Measurements from ENCODE around the gene KLHL3.

GRCh38 chr5:137688210-137688840 is 47.6 kb downstream of the KLHL3 start:
- TF ChIP-seq, protein P1, sequence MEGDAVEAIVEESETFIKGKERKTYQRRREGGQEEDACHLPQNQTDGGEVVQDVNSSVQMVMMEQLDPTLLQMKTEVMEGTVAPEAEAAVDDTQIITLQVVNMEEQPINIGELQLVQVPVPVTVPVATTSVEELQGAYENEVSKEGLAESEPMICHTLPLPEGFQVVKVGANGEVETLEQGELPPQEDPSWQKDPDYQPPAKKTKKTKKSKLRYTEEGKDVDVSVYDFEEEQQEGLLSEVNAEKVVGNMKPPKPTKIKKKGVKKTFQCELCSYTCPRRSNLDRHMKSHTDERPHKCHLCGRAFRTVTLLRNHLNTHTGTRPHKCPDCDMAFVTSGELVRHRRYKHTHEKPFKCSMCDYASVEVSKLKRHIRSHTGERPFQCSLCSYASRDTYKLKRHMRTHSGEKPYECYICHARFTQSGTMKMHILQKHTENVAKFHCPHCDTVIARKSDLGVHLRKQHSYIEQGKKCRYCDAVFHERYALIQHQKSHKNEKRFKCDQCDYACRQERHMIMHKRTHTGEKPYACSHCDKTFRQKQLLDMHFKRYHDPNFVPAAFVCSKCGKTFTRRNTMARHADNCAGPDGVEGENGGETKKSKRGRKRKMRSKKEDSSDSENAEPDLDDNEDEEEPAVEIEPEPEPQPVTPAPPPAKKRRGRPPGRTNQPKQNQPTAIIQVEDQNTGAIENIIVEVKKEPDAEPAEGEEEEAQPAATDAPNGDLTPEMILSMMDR (IDR thresholded peaks at IDR 0.05 in 4 of 5, conservative IDR thresholded peaks at IDR 0.05 in 1 of 5): no peak
- TF ChIP-seq POLR2A (IDR thresholded peaks at IDR 0.05): no peak
